Omental fat pad (tissue), 4 donors: Measurements from ENCODE around the gene NAALADL2. TPM values are rescaled to one million over a fixed set of nuclear protein-coding genes. Genes with fewer than 3 reads are reported as not detected.
"Not testable (repeated sequence)": the region's sequence is repeated elsewhere in the genome, so short reads cannot be mapped to it uniquely, and the experiment has no call there.

Experiments
- ATAC-seq: fragments of 150-250 bp; one replicate; pipeline ENCODE4 v1.9.1; 2016; ENCODE audit warnings: mild to moderate bottlenecking, moderate library complexity; ENCODE audit not compliant: low FRiP score
- DNase-seq: peaks from one replicate; pipeline ENCODE4 v3.0.0-alpha.2; 2019; ENCODE audit warnings: low spot score
- total RNA-seq, 4 donors: library from RNA; depleted of rRNA; stranded (reverse); fragments of >200 nt; gene quantifications; one replicate each; pipeline ENCODE4 v1.1.0, GENCODE V29; 2016
- TF ChIP-seq, protein P1 (sequence below), 3 donors: fragments of 450-650 bp; IDR thresholded peaks; one replicate each; pipeline ENCODE4 v1.5.1; 2016 to 2017; ENCODE audit warnings: antibody characterized with exemption in 3 of 3, mild to moderate bottlenecking in 3 of 3, moderate library complexity in 2 of 3

The NAALADL2 gene
- total RNA-seq, 4 donors from 2014 or later: 6.5 to 15.1 (median 8.0) TPM

GRCh38 chr3:175153595-175153994 is 294.5 kb downstream of the NAALADL2 start:
- DNase-seq (no peak), ATAC-seq (no peak)
- TF ChIP-seq, protein P1, sequence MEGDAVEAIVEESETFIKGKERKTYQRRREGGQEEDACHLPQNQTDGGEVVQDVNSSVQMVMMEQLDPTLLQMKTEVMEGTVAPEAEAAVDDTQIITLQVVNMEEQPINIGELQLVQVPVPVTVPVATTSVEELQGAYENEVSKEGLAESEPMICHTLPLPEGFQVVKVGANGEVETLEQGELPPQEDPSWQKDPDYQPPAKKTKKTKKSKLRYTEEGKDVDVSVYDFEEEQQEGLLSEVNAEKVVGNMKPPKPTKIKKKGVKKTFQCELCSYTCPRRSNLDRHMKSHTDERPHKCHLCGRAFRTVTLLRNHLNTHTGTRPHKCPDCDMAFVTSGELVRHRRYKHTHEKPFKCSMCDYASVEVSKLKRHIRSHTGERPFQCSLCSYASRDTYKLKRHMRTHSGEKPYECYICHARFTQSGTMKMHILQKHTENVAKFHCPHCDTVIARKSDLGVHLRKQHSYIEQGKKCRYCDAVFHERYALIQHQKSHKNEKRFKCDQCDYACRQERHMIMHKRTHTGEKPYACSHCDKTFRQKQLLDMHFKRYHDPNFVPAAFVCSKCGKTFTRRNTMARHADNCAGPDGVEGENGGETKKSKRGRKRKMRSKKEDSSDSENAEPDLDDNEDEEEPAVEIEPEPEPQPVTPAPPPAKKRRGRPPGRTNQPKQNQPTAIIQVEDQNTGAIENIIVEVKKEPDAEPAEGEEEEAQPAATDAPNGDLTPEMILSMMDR (IDR thresholded peaks at IDR 0.05): no peak

- TF ChIP-seq, protein P1 (IDR thresholded peaks at IDR 0.05): no peak
- no peak for DNase-seq
- ATAC-seq: no peak
These were observed 296.0 kb downstream of the NAALADL2 start for GRCh38 chr3:175155172-175155571.

DNA sequence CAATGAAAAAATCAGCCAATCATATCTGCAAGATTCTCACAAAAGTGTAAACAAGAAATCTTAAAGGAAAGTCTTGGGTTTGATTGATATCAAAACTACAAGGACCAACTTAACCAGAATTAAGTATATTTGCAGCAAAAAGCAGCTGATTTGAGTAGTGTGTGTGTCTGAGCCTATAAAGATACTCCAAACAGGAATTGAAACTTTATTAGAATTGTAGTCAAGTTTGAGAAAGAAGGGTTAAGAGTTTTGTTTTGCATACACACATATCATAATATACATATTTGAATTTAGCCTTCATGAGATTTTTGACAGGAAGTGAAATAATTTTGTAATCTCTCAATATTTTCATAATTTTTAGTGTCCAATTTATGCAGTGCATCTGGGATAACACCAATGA is 300.1 kb downstream of the NAALADL2 start:
- ATAC-seq: no peak
- no peak for DNase-seq
- TF ChIP-seq, protein P1 (IDR thresholded peaks at IDR 0.05): no peak

- no peak for DNase-seq
- ATAC-seq: no peak
- TF ChIP-seq, protein P1 (IDR thresholded peaks at IDR 0.05): no peak
These were observed 302.2 kb downstream of the NAALADL2 start for GRCh38 chr3:175161291-175161690.

- ATAC-seq: no peak
- DNase-seq: no peak
- TF ChIP-seq, protein P1 (IDR thresholded peaks at IDR 0.05): no peak
These were observed 304.6 kb downstream of the NAALADL2 start for GRCh38 chr3:175163686-175164085.

- not testable (repeated sequence) for DNase-seq, ATAC-seq
These were observed 314.0 kb downstream of the NAALADL2 start for GRCh38 chr3:175173117-175173516.

DNA sequence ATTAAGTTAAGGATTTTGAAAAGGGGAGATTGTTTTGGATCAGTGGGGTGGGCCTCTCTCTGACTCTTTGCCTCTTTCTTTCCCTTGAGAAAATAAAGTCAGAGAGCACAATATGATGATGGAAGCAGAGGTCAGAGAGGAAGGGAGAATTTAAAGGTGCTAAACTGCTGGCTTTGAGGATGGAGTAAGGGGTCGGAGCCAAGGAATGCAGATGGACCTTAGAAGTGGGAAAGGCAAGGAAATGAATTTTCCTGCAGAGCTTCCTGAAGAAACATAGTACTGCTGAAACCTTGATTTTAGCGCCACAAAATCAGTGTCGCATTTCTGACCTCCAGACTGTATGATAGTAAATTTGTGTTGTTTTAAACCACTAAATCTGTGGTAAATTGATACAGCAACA is 317.4 kb downstream of the NAALADL2 start:
- DNase-seq (no peak), ATAC-seq (no peak)
- TF ChIP-seq, protein P1 (IDR thresholded peaks at IDR 0.05): no peak

GRCh38 chr3:175179055-175179454 is 319.9 kb downstream of the NAALADL2 start:
- ATAC-seq: no peak
- no peak for DNase-seq
- TF ChIP-seq, protein P1 (IDR thresholded peaks at IDR 0.05): no peak
